Hepatocyte (in vitro differentiated cells): ENCODE data around the gene S100A5. TPM values are rescaled to one million over a fixed set of nuclear protein-coding genes. Genes with fewer than 3 reads are reported as not detected.

Experiments used
- DNase-seq: peaks from one replicate; pipeline ENCODE4 v3.0.0-alpha.2; 2016; ENCODE audit warnings: low spot score
- H2AFZ ChIP-seq: fragments of 200-600 bp; sonication (generic); 2 replicates; pipeline ENCODE4 v1.6.0; 2016; ENCODE audit warnings: antibody characterized with exemption, mild to moderate bottlenecking
- H3K27ac ChIP-seq: fragments of 200-600 bp; sonication (generic); 2 replicates; pipeline ENCODE4 v1.5.1; 2016; ENCODE audit warnings: mild to moderate bottlenecking
- H3K27me3 ChIP-seq: fragments of 200-600 bp; sonication (generic); 2 replicates; pipeline ENCODE4 v1.6.1; 2016
- H3K36me3 ChIP-seq: fragments of 200-600 bp; sonication (generic); replicated peaks from 2 replicates; pipeline ENCODE4 v1.5.1; 2016; ENCODE audit warnings: low read depth; ENCODE audit not compliant: insufficient read depth
- H3K4me1 ChIP-seq: fragments of 200-600 bp; sonication (generic); 2 replicates; pipeline ENCODE4 v1.5.1; 2016; ENCODE audit warnings: mild to moderate bottlenecking, moderate library complexity; ENCODE audit not compliant: insufficient read depth
- H3K4me2 ChIP-seq: fragments of 200-600 bp; sonication (generic); 2 replicates; pipeline ENCODE4 v1.6.0; 2016
- H3K4me3 ChIP-seq: fragments of 200-600 bp; sonication (generic); 2 replicates; pipeline ENCODE4 v1.5.1; 2016; ENCODE audit warnings: mild to moderate bottlenecking
- H3K79me2 ChIP-seq: fragments of 200-600 bp; sonication (generic); 2 replicates; pipeline ENCODE4 v1.6.0; 2017; ENCODE audit warnings: mild to moderate bottlenecking
- H3K9me2 ChIP-seq: fragments of 200-600 bp; sonication (generic); replicated peaks from 2 replicates; pipeline ENCODE4 v1.6.0; 2017; ENCODE audit warnings: mild to moderate bottlenecking; ENCODE audit not compliant: insufficient read depth
- H3K9me3 ChIP-seq: fragments of 200-600 bp; sonication (generic); 2 replicates; pipeline ENCODE4 v1.5.1; 2016; ENCODE audit warnings: low read depth, mild to moderate bottlenecking
- H4K20me1 ChIP-seq: fragments of 200-600 bp; sonication (generic); 2 replicates; pipeline ENCODE4 v1.6.0; 2016; ENCODE audit warnings: mild to moderate bottlenecking; ENCODE audit not compliant: insufficient read depth, poor library complexity, severe bottlenecking
- CTCF ChIP-seq: fragments of 200-600 bp; sonication (generic); IDR thresholded peaks from 2 replicates; pipeline ENCODE4 v1.5.1; 2016; ENCODE audit warnings: antibody characterized with exemption, mild to moderate bottlenecking; ENCODE audit not compliant: poor library complexity
- EZH2 ChIP-seq: fragments of 200-600 bp; sonication (generic); IDR thresholded peaks from 2 replicates; pipeline ENCODE4 v1.6.1; 2016; ENCODE audit warnings: antibody characterized with exemption, mild to moderate bottlenecking, borderline replicate concordance
- EZH2phosphoT487 ChIP-seq: fragments of 200-600 bp; sonication (generic); IDR thresholded peaks from one replicate; pipeline ENCODE4 v1.6.1; 2018; ENCODE audit warnings: antibody characterized with exemption, mild to moderate bottlenecking, low read depth, moderate library complexity; ENCODE audit not compliant: unreplicated experiment, severe bottlenecking
- WGBS: methylation state at CpG from one replicate; pipeline ENCODE4 v1.1.6; 2016; ENCODE audit warnings: low lambda C conversion rate; ENCODE audit errors: missing lambda C conversion rate; 5-methylcytosine and 5-hydroxymethylcytosine counted together
- polyA plus RNA-seq: library from polyadenylated mRNA; unstranded; fragments of >200 nt; fragmentation: Nextera tagmentation; extraction: Ambion mirVana; gene quantifications from 2 replicates; pipeline ENCODE4 v1.2.1, GENCODE V29; 2016
- total RNA-seq: library from RNA; depleted of rRNA; stranded (reverse); fragments of >200 nt; gene quantifications from 2 replicates; pipeline ENCODE4 v1.2.3, GENCODE V29; 2014

Gene S100A5
- total and polyA plus RNA-seq, 2 experiments from 2014 or later, result 0.54 TPM; not detected in 1

DNA sequence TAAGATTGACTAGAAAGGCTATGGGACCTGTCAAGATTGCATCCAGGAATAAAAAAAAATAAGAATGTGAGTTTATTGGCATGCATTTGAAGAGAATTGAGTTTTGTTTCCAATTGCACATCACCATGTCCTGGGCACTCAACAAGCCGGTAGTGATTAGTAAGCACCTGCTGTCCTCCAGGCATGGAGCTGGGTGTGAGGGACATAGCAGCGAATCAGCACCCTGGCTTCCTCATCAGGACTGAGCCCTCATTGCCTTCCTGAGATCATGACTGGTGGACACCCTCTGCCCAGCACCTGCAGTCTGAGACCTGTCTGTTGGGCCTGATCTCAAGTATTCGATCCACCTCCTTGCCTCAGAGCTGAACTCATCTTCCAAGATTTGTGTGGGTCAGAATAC is 31.7 kb downstream of the S100A5 start:
- Histone ChIP-seq H4K20me1 (no peaks in the 10 kb centered on the region), H2AFZ (no peak overlapping the region), H3K4me2 (no peak overlapping the region), H3K4me3 (no peak overlapping the region), H3K9me3 (no peaks in the 10 kb centered on the region), H3K36me3 (no peaks in the 10 kb centered on the region), H3K27ac (no peak overlapping the region), H3K27me3 (no peaks in the 10 kb centered on the region), H3K9me2 (no peaks in the 10 kb centered on the region), H3K4me1 (peaks cover 18% of the 10 kb centered on the region), H3K79me2 (no peaks in the 10 kb centered on the region)
- WGBS, result 94% methylated on average over 3 of the region's 3 CpGs
- no peak for DNase-seq
- TF ChIP-seq EZH2 (no peak), EZH2phosphoT487 (no peak), CTCF (no peak)

GRCh38 chr1:153507926-153508583 is 32.7 kb downstream of the S100A5 start:
- no peak for DNase-seq
- Histone ChIP-seq H2AFZ (no peak overlapping the region), H3K9me2 (no peaks in the 10 kb centered on the region), H3K4me2 (no peak overlapping the region), H3K27ac (peak overlapping the region; percentile 71), H3K4me1 (peaks cover 18% of the 10 kb centered on the region), H3K4me3 (no peak overlapping the region), H3K36me3 (no peaks in the 10 kb centered on the region), H3K79me2 (no peaks in the 10 kb centered on the region), H3K9me3 (no peaks in the 10 kb centered on the region), H3K27me3 (no peaks in the 10 kb centered on the region), H4K20me1 (no peaks in the 10 kb centered on the region)
- 87% methylated on average over 11 of the region's 11 CpGs for WGBS
- TF ChIP-seq CTCF (no peak), EZH2 (no peak)

DNA sequence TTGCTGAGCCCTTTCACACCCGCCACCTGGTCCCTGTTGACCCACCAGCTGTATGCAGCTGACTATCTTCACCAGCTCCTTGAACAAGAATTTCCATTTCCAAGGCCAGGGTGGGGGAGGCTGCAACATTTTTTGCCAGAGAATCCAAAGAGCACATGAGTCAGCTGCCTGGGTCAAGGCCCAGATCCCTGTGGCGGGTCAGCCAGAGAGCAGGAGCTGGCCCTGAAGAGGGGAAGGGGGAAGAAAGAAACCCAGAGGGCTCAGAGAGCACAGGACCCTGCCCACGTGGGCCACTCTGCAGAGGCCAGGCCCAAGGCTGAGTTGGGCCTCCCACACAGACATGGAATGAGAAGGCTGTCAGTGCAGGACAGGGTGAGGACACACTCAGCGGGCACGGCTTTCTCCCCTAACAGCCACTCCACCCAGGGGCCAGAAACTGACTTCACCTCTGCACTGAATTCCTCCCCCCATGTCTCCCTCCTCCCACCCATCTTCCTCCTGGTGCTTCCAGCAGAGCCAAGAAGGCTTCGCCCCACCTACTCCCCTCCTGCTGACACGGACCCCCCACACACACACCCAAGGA is 33.8 kb downstream of the S100A5 start:
- no peak overlapping the region for H2AFZ ChIP-seq
- no peaks in the 10 kb centered on the region for H3K9me2 ChIP-seq
- H3K4me1 ChIP-seq, result peaks cover 18% of the 10 kb centered on the region
- H3K27me3 ChIP-seq, result no peaks in the 10 kb centered on the region
- DNase-seq, result peak; percentile 83
- no peaks in the 10 kb centered on the region for H3K36me3 ChIP-seq
- H3K79me2 ChIP-seq, result no peaks in the 10 kb centered on the region
- no peak overlapping the region for H3K4me3 ChIP-seq
- peak overlapping the region; percentile 41 for H3K4me2 ChIP-seq
- H4K20me1 ChIP-seq, result no peaks in the 10 kb centered on the region
- no peaks in the 10 kb centered on the region for H3K9me3 ChIP-seq
- TF ChIP-seq EZH2phosphoT487, result no peak
- no peak for TF ChIP-seq CTCF
- TF ChIP-seq EZH2, result no peak
- peak overlapping the region; percentile 71 for H3K27ac ChIP-seq
- 63% methylated on average over 7 of the region's 7 CpGs for WGBS
